Activated CD4-positive, alpha-beta T cell treated with anti-CD3 and anti-CD28 coated beads, Interleukin-2, amount 10 ng/mL, durations not matched to agents 7 days and 5 days (primary cell): ENCODE measurements around the gene CYP3A5. TPM values are rescaled to one million over a fixed set of nuclear protein-coding genes. Genes with fewer than 3 reads are reported as not detected.

Experiments
- CTCF ChIA-PET: fragments of 350-600 bp; sonication (Branson Sonifier 250); formaldehyde crosslinking; loops from one replicate; lab custom pipeline; 2021; ENCODE audit warnings: antibody characterized with exemption; lab: Charles Lee
- POLR2A ChIA-PET: fragments of 350-600 bp; sonication (Branson Sonifier 250); formaldehyde crosslinking; loops from one replicate; lab custom pipeline; 2021; ENCODE audit warnings: antibody characterized with exemption; lab: Charles Lee
- DNase-seq: peaks from one replicate; pipeline ENCODE4 v3.0.0-alpha.2; 2020
- H3K27ac Mint-ChIP-seq: one replicate; pipeline ENCODE4 v1.8.0; 2021; ENCODE audit warnings: mild to moderate bottlenecking, moderate library complexity, mixed read lengths
- H3K27me3 Mint-ChIP-seq: one replicate; pipeline ENCODE4 v1.8.0; 2021; ENCODE audit warnings: mixed read lengths
- H3K36me3 Mint-ChIP-seq: one replicate; pipeline ENCODE4 v1.8.0; 2021; ENCODE audit warnings: low read depth, mixed read lengths
- H3K4me1 Mint-ChIP-seq: one replicate; pipeline ENCODE4 v1.8.0; 2021; ENCODE audit warnings: mixed read lengths
- H3K4me3 Mint-ChIP-seq: one replicate; pipeline ENCODE4 v1.8.0; 2021; ENCODE audit warnings: mild to moderate bottlenecking, moderate library complexity, mixed read lengths
- H3K9me3 Mint-ChIP-seq: one replicate; pipeline ENCODE4 v1.8.0; 2021; ENCODE audit warnings: mixed read lengths
- total RNA-seq, 2 experiments: library from RNA; stranded (reverse); gene quantifications; one replicate each; pipeline ENCODE4 v1.2.3, GENCODE V29; 2021

Gene CYP3A5
- total RNA-seq, 2 experiments from 2014 or later: not detected

DNA sequence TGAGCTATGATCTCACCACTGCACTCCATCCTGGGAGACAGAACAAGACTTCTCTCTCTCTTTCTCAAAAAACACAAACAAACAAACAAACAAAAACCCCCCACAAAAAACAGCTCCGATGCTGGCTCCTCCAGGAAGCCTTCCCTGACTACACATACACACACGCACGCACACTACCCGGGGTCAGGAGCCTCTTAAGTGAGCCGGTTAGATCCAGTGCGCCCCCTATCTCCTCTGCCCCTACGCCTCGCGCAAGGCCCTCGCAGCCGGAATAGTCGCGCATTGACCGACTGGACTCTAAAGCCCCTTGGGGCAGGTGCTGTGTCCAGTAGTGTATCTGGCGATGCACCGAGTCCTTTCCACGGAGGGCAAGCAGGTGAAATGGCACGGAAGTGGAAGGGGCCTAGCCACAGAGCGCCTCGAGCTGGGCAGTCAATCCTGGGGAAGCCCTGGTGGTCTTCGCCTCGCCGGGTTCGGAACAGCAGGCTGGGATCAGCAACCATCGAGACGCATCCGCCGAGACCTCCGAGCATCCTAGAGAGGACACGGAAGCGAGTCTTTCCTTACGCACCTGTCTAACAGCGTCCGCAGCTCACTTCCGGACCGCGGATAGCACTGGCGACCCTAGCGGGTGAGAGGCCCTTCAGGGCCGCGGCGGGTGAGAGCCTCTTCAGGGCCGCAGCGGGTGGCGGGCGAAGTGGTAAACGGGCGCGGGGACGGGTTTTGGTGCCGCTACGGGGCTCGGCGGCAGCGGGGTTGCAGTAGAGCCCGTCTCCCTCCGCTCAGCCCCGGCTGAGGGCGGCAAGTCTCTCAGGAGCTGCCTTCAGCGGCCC lies 63.2 kb downstream of the CYP3A5 start, which contains the start of gene ZSCAN25:
ZSCAN25 (plus strand) TSS at position 588 of the 833 bp plus-strand sequence. CDS start 2,661 bp downstream, outside the sequence.
- Mint-ChIP-seq H3K36me3 (peaks cover 39% of the 10 kb centered on the region), H3K4me1 (peaks cover 59% of the 10 kb centered on the region)
- CTCF ChIA-PET: interaction anchor here (0.8 to 1.8 kb wide), 5 partner anchors 9 to 18 kb away, joined by 3 to 6 read pairs (median 3); partner anchors contain the start of gene TMEM225B

DNA sequence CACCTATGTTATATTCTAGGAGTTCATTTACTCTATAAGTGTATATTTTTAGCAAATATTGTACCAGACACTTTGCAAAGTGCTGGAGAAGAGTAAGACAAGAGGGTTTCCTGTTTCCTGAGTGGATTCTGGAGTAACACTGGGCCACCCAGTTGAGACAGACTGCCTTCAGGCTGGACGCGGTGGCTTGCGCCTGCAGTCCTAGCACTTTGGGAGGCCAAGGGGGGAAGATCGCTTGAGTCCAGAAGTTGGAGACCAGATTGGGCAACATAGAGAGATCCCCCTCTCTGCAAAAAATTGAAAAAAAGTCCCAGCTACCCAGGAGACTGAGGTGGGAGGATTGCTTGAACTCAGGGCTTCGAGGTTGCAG lies 63.8 kb downstream of the CYP3A5 start:
- POLR2A ChIA-PET: no interaction called here
- DNase-seq: no peak
- peaks cover 9% of the 10 kb centered on the region for H3K9me3 Mint-ChIP-seq
- peak overlapping the region; percentile 94 for H3K27ac Mint-ChIP-seq
- peaks cover 33% of the 10 kb centered on the region for H3K36me3 Mint-ChIP-seq
- CTCF ChIA-PET: interaction anchor here (1.2 to 1.8 kb wide), 2 partner anchors 8 to 18 kb away, joined by 3 to 6 read pairs; partner anchors contain the start of gene TMEM225B
- H3K4me3 Mint-ChIP-seq: peak overlapping the region; percentile 98
- H3K27me3 Mint-ChIP-seq: peaks cover 5% of the 10 kb centered on the region
- H3K4me1 Mint-ChIP-seq: peaks cover 55% of the 10 kb centered on the region

More for the DNA sequence above, 63.2 kb downstream of the CYP3A5 start, which contains the start of gene ZSCAN25:
- peak within 1 kb of the TSS; percentile 98 for H3K4me3 Mint-ChIP-seq
- peaks cover 9% of the 10 kb centered on the region for H3K9me3 Mint-ChIP-seq
- peak within 1 kb of the TSS; percentile 94 for H3K27ac Mint-ChIP-seq
- H3K27me3 Mint-ChIP-seq: peaks cover 5% of the 10 kb centered on the region
- DNase-seq: peak; percentile 87
- POLR2A ChIA-PET: no interaction called here

DNA sequence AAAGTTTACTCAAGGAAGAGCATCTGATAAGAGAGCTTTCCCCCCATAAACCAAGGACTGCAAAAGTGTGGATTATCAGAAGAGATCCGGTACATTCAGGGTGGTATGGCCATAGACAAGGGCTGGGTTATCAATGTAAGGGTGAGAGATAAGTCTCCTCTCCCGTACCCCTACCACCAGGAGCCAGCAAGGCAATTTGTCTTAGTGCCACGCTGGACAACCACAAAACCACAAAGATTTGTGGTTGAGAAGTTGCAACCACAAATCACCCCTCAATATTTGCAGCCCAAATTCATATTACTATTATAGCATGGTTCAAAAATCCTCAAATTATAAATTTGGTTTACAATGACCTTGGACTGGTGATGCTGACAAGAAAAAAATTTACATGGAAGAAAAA lies 65.3 kb downstream of the CYP3A5 start:
- DNase-seq: no peak
- Mint-ChIP-seq H3K9me3 (peaks cover 9% of the 10 kb centered on the region), H3K27ac (no peak overlapping the region), H3K27me3 (peaks cover 5% of the 10 kb centered on the region), H3K4me1 (peaks cover 48% of the 10 kb centered on the region), H3K4me3 (no peak overlapping the region), H3K36me3 (peaks cover 19% of the 10 kb centered on the region)
- ChIA-PET POLR2A (no interaction called here), CTCF (interaction anchor here (1.6 kb wide), 1 partner anchor 10 kb away, joined by 3 read pairs; no protein-coding TSS in a partner anchor)

DNA sequence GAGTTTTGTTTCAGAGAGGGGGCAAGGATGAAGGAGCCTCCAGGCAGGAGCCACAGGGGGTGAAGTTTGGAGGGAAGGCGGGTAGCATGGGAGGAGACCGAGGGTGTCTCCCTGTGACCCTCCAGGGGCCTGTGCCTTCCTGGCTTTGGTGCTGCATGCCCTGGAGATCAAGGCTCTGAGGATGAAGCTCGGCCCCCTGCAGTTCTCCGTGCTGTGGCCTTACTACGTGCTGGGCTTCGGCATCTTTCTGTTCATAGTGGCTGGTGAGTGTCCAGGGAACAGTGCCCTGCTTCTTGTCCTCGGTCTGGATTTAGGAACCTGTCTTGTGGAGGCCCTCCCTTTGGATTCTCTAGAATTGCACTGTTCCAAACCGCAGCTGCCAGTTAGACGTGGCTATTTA lies 72.2 kb downstream of the CYP3A5 start:
- no peaks in the 10 kb centered on the region for H3K9me3 Mint-ChIP-seq
- H3K36me3 Mint-ChIP-seq: no peaks in the 10 kb centered on the region
- H3K27ac Mint-ChIP-seq: no peak overlapping the region
- ChIA-PET POLR2A (no interaction called here), CTCF (interaction anchor here (1.6 kb wide), 1 partner anchor 9 kb away, joined by 3 read pairs; the partner anchor contains the start of gene ZSCAN25)
- no peak for DNase-seq
- H3K27me3 Mint-ChIP-seq: no peaks in the 10 kb centered on the region
- H3K4me1 Mint-ChIP-seq: peaks cover 5% of the 10 kb centered on the region
- H3K4me3 Mint-ChIP-seq: no peak overlapping the region

DNA sequence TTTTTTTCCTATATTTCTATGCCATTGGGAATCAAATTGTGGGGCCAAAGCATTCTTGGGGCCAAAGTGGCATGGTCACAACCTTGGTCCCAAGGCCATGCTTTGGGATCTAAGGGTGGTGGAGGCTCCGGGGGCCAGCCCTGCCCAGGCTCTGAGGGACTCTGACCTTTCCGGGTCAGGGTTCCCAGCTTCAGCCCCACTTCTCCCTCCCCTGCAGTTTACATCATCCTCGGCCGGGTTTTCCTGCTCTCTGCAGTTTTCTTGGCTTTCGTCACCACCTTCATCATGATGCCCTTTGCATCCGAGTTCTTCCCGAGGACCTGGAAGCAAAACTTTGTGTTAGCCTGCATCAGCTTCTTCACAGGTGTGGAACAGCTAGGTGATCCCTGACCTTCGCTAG lies 73.3 kb downstream of the CYP3A5 start:
- DNase-seq: no peak
- Mint-ChIP-seq H3K36me3 (no peaks in the 10 kb centered on the region), H3K9me3 (no peaks in the 10 kb centered on the region), H3K27ac (no peak overlapping the region), H3K27me3 (no peaks in the 10 kb centered on the region), H3K4me3 (no peak overlapping the region), H3K4me1 (peaks cover 5% of the 10 kb centered on the region)
- POLR2A ChIA-PET: no interaction called here
- CTCF ChIA-PET: interaction anchor here (0.7 kb wide), 1 partner anchor 1269 kb away, joined by 3 read pairs; the partner anchor contains the start of gene SRRT

DNA sequence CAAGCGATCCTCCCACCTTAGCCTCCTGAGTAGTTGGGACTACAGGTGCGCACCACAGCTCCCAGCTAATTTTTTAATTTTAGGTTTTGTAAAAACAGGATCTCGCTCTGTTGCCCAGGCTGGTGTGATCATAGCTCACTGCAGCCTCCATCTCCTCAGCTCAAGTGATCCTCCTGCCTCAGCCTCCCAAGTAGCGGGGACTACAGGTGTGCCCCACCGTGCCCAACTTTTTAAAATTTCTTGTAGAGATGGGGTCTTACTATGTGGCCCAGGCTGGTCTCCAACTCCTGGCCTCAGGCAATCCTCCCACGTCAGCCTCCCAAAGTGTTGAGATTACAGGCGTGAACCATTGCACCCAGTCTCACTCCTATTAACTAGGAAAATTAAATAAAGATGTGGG lies 74.3 kb downstream of the CYP3A5 start:
- Mint-ChIP-seq H3K36me3 (no peaks in the 10 kb centered on the region), H3K27me3 (no peaks in the 10 kb centered on the region), H3K4me3 (no peak overlapping the region), H3K27ac (no peak overlapping the region), H3K4me1 (peaks cover 6% of the 10 kb centered on the region), H3K9me3 (no peaks in the 10 kb centered on the region)
- ChIA-PET CTCF (no interaction called here), POLR2A (no interaction called here)
- no peak for DNase-seq

DNA sequence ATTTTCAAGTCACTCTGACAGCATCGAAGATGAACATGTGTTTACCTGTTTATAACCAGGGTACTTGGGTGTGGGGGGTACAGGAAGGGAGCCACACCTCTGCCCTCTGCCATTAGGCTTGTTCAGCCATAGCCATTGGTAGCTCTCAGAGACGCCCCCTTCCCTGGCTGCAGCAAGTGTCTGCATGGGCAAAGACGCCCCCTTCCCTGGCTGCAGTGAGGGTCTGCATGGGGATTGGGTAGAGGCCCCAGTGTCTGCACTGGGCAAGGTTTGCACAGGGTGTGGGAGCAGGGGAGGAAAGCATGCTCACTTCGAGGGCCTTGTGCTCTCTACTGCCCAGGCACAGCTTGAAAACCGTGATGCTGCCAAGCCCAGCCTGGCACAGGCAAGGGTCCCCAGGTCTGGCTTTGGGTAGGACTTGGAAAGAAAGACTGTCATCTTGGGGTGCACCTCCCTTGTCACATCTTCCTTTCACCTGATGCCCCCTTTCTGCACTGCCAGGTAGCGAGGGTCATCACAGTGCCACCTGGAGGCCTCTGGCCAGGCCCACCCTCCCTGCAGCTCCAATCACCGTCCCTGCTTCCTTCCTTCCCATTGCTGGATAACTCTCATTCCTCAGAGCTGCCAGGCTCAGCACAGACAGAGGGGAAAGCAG lies 78.0 kb downstream of the CYP3A5 start:
- no peak overlapping the region for H3K27ac Mint-ChIP-seq
- H3K27me3 Mint-ChIP-seq: no peaks in the 10 kb centered on the region
- CTCF ChIA-PET: no interaction called here
- POLR2A ChIA-PET: no interaction called here
- DNase-seq: no peak
- H3K4me3 Mint-ChIP-seq: no peak overlapping the region
- no peaks in the 10 kb centered on the region for H3K9me3 Mint-ChIP-seq
- H3K36me3 Mint-ChIP-seq: no peaks in the 10 kb centered on the region
- peaks cover 6% of the 10 kb centered on the region for H3K4me1 Mint-ChIP-seq

DNA sequence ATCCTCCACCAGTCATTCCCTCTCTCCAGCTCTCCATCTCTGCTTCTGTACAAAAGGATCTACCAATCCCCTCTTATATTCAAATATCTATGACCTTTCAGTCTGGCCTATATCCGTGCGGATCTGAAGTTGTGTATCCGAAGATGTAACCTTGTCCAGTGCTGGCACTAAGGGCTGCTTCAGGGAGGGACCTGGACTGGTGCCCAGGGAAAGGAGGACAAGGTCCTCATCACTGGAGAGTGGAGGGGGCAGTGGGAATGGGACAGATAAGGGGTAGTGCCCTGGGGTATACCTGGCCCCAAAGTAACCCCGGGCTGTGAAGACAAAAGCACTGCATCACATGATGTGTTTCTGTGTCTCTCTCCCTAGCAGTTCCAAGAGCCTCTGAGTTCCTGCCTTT lies 80.0 kb downstream of the CYP3A5 start:
- no peak overlapping the region for H3K4me3 Mint-ChIP-seq
- H3K27ac Mint-ChIP-seq: no peak overlapping the region
- H3K9me3 Mint-ChIP-seq: no peaks in the 10 kb centered on the region
- CTCF ChIA-PET: no interaction called here
- POLR2A ChIA-PET: no interaction called here
- peaks cover 6% of the 10 kb centered on the region for H3K4me1 Mint-ChIP-seq
- DNase-seq: no peak
- no peaks in the 10 kb centered on the region for H3K27me3 Mint-ChIP-seq
- no peaks in the 10 kb centered on the region for H3K36me3 Mint-ChIP-seq

Other genes with a start within 250 kb of the CYP3A5 start
- 1 to 10 TPM; 5.7 to 8.6 TPM for gene PTCD1, start 241.2 kb downstream of the CYP3A5 start, total RNA-seq
- 10 to 100 TPM; 58.5 to 61.9 TPM for gene CPSF4, start 241.1 kb downstream of the CYP3A5 start, total RNA-seq
- gene ATP5MF, start 213.8 kb downstream of the CYP3A5 start, total RNA-seq: 100 to 1,000 TPM; 369 to 370 TPM
- 10 to 100 TPM; 28.1 to 28.2 TPM for gene ZNF789, start 207.1 kb downstream of the CYP3A5 start, total RNA-seq
- gene ZNF394, start 179.7 kb downstream of the CYP3A5 start, total RNA-seq: 10 to 100 TPM; 52.1 to 53.1 TPM
- gene ZKSCAN5, start 175.3 kb downstream of the CYP3A5 start, total RNA-seq: 10 to 100 TPM; 14.1 to 15.2 TPM
- 1 to 10 TPM; 4.9 to 5.4 TPM for gene FAM200A, start 127.9 kb downstream of the CYP3A5 start, total RNA-seq
- gene ZNF655, start 121.4 kb downstream of the CYP3A5 start, total RNA-seq: 10 to 100 TPM; 92.0 to 92.7 TPM
- 1 to 10 TPM; 1.2 to 1.3 TPM for gene TMEM225B, start 81.7 kb downstream of the CYP3A5 start, total RNA-seq
- 10 to 100 TPM; 28.5 to 31.1 TPM for gene ZSCAN25, start 63.0 kb downstream of the CYP3A5 start, total RNA-seq
- not detected for gene CYP3A7, start 55.2 kb upstream of the CYP3A5 start, total RNA-seq
- not detected for gene CYP3A4, start 104.2 kb upstream of the CYP3A5 start, total RNA-seq
- not detected for gene CYP3A43, start 148.0 kb upstream of the CYP3A5 start, total RNA-seq
- under 1 TPM in 1 of 2 experiments, not detected in 1; 0.25 TPM for gene OR2AE1, start 197.0 kb upstream of the CYP3A5 start, total RNA-seq
- gene TRIM4, start 239.5 kb upstream of the CYP3A5 start, total RNA-seq: 10 to 100 TPM; 33.3 to 33.5 TPM
- under 1 TPM in 1 of 2 experiments, not detected in 1; 0.48 TPM for gene GJC3, start 249.6 kb upstream of the CYP3A5 start, total RNA-seq